Measurements from ENCODE around the gene DNM3. TPM values are rescaled to one million over a fixed set of nuclear protein-coding genes. Genes with fewer than 3 reads are reported as not detected.

DNM3 gene
- total RNA-seq, 1 donor = 0.72 TPM

- Histone ChIP-seq H3K27ac (ENCODE audit: low read depth, low read length) (no peak overlapping the region), H3K36me3 (ENCODE audit: insufficient read depth, low read length) (peaks cover 22% of the 10 kb centered on the region), H3K4me1 (ENCODE audit: insufficient read depth, low read length) (no peaks in the 10 kb centered on the region), H3K4me2 (ENCODE audit: insufficient read depth, low read length) (no peak overlapping the region), H4K20me1 (ENCODE audit: insufficient read depth, low read length) (no peaks in the 10 kb centered on the region), H3K4me3 (ENCODE audit: insufficient read depth, low read length) (no peak overlapping the region), H3K9me3 (ENCODE audit: low read depth, low read length) (no peaks in the 10 kb centered on the region), H3K79me2 (ENCODE audit: insufficient read depth, low read length) (no peaks in the 10 kb centered on the region), H2AFZ (ENCODE audit: low read length) (no peak overlapping the region), H3K27me3 (ENCODE audit: insufficient read depth, low read length) (no peaks in the 10 kb centered on the region)
- DNase-seq (ENCODE audit: insufficient read length, low spot score, missing footprints) = no peak
- TF ChIP-seq CTCF (IDR thresholded peaks at IDR 0.05; ENCODE audit: extremely low read depth, low read depth, low read length) = no peak
These were observed 41.0 kb upstream of the DNM3 start for GRCh38 chr1:171800342-171800741.

- no peak for DNase-seq (ENCODE audit: insufficient read length, low spot score, missing footprints)
- Histone ChIP-seq H3K79me2 (ENCODE audit: insufficient read depth, low read length) (no peaks in the 10 kb centered on the region), H3K36me3 (ENCODE audit: insufficient read depth, low read length) (peaks cover 17% of the 10 kb centered on the region), H3K9me3 (ENCODE audit: low read depth, low read length) (no peaks in the 10 kb centered on the region), H3K4me2 (ENCODE audit: insufficient read depth, low read length) (no peak overlapping the region), H3K4me1 (ENCODE audit: insufficient read depth, low read length) (peaks cover 4% of the 10 kb centered on the region), H3K4me3 (ENCODE audit: insufficient read depth, low read length) (no peak overlapping the region), H2AFZ (ENCODE audit: low read length) (no peak overlapping the region), H3K27ac (ENCODE audit: low read depth, low read length) (no peak overlapping the region), H4K20me1 (ENCODE audit: insufficient read depth, low read length) (no peaks in the 10 kb centered on the region), H3K27me3 (ENCODE audit: insufficient read depth, low read length) (no peaks in the 10 kb centered on the region)
- TF ChIP-seq CTCF (IDR thresholded peaks at IDR 0.05; ENCODE audit: extremely low read depth, low read depth, low read length) = no peak
These were observed 40.4 kb upstream of the DNM3 start for GRCh38 chr1:171800851-171801250.

- peaks cover 4% of the 10 kb centered on the region for H3K4me1 ChIP-seq (ENCODE audit: insufficient read depth, low read length)
- no peak overlapping the region for H2AFZ ChIP-seq (ENCODE audit: low read length)
- H4K20me1 ChIP-seq (ENCODE audit: insufficient read depth, low read length) = no peaks in the 10 kb centered on the region
- H3K27ac ChIP-seq (ENCODE audit: low read depth, low read length) = no peak overlapping the region
- peaks cover 11% of the 10 kb centered on the region for H3K36me3 ChIP-seq (ENCODE audit: insufficient read depth, low read length)
- peak; percentile 80 for TF ChIP-seq CTCF (IDR thresholded peaks at IDR 0.05; ENCODE audit: extremely low read depth, low read depth, low read length)
- no peaks in the 10 kb centered on the region for H3K79me2 ChIP-seq (ENCODE audit: insufficient read depth, low read length)
- no peaks in the 10 kb centered on the region for H3K9me3 ChIP-seq (ENCODE audit: low read depth, low read length)
- no peak overlapping the region for H3K4me3 ChIP-seq (ENCODE audit: insufficient read depth, low read length)
- H3K4me2 ChIP-seq (ENCODE audit: insufficient read depth, low read length) = no peak overlapping the region
- DNase-seq (ENCODE audit: insufficient read length, low spot score, missing footprints) = peak; percentile 62
- H3K27me3 ChIP-seq (ENCODE audit: insufficient read depth, low read length) = no peaks in the 10 kb centered on the region
These were observed 39.8 kb upstream of the DNM3 start for GRCh38 chr1:171801487-171801891.

- H3K79me2 ChIP-seq (ENCODE audit: insufficient read depth, low read length) = no peaks in the 10 kb centered on the region
- H3K27ac ChIP-seq (ENCODE audit: low read depth, low read length) = no peak overlapping the region
- no peaks in the 10 kb centered on the region for H3K27me3 ChIP-seq (ENCODE audit: insufficient read depth, low read length)
- TF ChIP-seq CTCF (IDR thresholded peaks at IDR 0.05; ENCODE audit: extremely low read depth, low read depth, low read length) = no peak
- H3K4me3 ChIP-seq (ENCODE audit: insufficient read depth, low read length) = no peak overlapping the region
- H3K4me2 ChIP-seq (ENCODE audit: insufficient read depth, low read length) = no peak overlapping the region
- H3K36me3 ChIP-seq (ENCODE audit: insufficient read depth, low read length) = peaks cover 4% of the 10 kb centered on the region
- no peak for DNase-seq (ENCODE audit: insufficient read length, low spot score, missing footprints)
- no peak overlapping the region for H2AFZ ChIP-seq (ENCODE audit: low read length)
- H4K20me1 ChIP-seq (ENCODE audit: insufficient read depth, low read length) = no peaks in the 10 kb centered on the region
- peaks cover 4% of the 10 kb centered on the region for H3K4me1 ChIP-seq (ENCODE audit: insufficient read depth, low read length)
- H3K9me3 ChIP-seq (ENCODE audit: low read depth, low read length) = no peaks in the 10 kb centered on the region
These were observed 39.1 kb upstream of the DNM3 start for GRCh38 chr1:171802207-171802606.

Measured in osteoblast (primary cell).